GM19463 (cell line): Measurements from ENCODE around the gene AEBP2.
A peak's percentile ranks its signal among the peaks of the same experiment; 100 is the strongest.
"Not testable (repeated sequence)": the region's sequence is repeated elsewhere in the genome, so short reads cannot be mapped to it uniquely, and the experiment has no call there.

Experiments
- ATAC-seq: cut with Tn5 transposase; IDR thresholded peaks from one replicate; pipeline ENCODE4 v1.9.1; 2021; ENCODE audit warnings: mild to moderate bottlenecking, moderate library complexity; ENCODE audit not compliant: unreplicated experiment

The AEBP2 gene

GRCh38 chr12:19439059-19440018 lies at the start of gene AEBP2:
Gene AEBP2 (plus strand): TSS chr12:19439492. CDS start chr12:19439700, 208 bp downstream.
- peak; percentile 82 for ATAC-seq

GRCh38 chr12:19390051-19390598 lies 49.2 kb upstream of the AEBP2 start:
- ATAC-seq = no peak

GRCh38 chr12:19392644-19393043 lies 46.6 kb upstream of the AEBP2 start:
- not testable (repeated sequence) for ATAC-seq

- no peak for ATAC-seq
Observed at GRCh38 chr12:19394385-19394784, 44.9 kb upstream of the AEBP2 start.

- no peak for ATAC-seq
Observed at GRCh38 chr12:19397534-19397933, 41.8 kb upstream of the AEBP2 start.

DNA sequence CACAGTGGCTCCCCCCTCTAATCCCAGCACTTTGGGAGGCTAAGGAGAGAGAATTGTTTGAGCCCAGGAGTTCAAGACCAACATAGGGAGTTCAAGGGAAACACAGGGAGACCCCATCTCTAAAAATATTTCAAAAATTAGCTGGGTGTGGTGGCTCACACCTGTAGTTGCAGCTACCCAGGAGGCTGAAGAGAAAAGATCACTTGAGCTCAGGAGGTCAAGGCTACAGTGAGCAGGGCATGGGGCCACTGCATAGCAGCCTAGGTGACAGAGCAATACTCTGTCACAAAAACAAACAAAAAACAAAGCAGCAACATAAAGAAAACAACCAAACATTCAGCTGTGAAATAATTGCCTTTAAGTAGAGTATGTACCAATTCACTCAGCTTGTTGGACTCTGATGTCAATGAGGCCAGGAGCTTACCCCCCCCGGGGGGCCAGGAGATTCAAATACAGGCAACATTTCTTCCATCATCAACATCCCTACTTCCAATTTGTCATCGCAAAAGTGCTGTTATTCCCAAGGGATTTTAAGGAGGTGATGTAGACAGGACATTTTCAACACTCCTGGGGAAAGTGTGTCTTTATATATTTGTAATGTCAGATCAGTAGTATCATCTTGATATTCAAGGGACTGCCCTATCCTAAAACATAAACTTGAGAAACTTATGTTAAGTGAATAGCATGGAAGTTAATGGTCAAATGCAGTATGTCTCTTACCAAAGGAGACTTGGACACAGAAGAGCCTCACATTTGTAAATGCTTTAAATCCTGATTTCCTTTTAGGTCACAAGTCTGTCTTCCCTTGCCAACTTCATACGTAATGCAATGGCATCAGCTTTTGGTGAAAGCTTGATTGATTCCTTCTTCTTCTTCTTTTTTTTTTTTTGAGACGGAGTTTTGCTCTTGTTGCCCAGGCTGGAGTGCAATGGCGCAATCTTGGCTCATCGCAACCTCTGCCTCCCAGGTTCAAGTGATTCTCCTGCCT lies 40.6 kb upstream of the AEBP2 start:
- ATAC-seq = no peak

GRCh38 chr12:19400649-19401285 lies 38.5 kb upstream of the AEBP2 start:
- not testable (repeated sequence) for ATAC-seq

DNA sequence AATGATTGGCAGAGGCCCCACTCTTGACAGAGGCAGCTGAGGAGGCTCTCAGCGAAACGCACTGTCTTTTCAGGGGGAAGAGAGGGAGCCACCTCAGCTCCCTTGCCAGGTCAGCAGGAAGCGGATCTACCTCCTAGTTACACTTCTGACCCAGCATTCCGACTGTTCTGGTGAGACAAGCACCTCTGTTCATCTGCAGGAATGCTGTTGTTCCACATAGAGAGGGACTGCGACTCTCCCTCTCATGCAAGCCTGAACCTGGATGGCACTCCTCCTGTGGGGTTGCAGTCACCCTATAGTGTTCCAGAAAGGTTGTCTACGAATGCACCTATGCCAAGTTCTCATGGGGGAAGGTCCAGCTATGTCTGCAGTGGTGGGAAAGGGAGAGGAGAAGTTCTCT lies 37.1 kb upstream of the AEBP2 start:
- ATAC-seq = no peak

GRCh38 chr12:19402743-19403431 lies 36.4 kb upstream of the AEBP2 start:
- ATAC-seq = no peak

- ATAC-seq = no peak
Observed at GRCh38 chr12:19404242-19404880, 34.9 kb upstream of the AEBP2 start.

DNA sequence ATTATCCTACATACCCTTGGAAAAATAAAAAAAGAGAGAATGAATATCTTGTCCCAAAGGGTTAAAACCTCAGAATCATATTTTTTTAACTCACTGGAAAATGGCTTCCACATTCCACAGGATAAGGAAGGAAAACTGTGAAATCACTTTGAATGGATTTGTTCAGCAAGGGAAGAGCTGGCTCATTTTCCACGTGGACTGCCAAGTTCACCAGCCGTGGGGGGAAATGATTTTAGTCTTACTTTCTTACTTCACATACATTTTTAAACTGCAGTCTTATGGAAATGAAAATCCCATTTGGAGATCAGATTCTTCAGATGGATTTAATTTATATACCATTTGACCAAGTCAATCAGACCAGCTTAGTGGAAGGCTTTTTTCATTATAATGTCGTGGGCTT lies 29.9 kb upstream of the AEBP2 start:
- no peak for ATAC-seq

- ATAC-seq = no peak
Observed at GRCh38 chr12:19410211-19410610, 29.1 kb upstream of the AEBP2 start.

GRCh38 chr12:19410629-19411185 lies 28.6 kb upstream of the AEBP2 start:
- ATAC-seq = no peak

DNA sequence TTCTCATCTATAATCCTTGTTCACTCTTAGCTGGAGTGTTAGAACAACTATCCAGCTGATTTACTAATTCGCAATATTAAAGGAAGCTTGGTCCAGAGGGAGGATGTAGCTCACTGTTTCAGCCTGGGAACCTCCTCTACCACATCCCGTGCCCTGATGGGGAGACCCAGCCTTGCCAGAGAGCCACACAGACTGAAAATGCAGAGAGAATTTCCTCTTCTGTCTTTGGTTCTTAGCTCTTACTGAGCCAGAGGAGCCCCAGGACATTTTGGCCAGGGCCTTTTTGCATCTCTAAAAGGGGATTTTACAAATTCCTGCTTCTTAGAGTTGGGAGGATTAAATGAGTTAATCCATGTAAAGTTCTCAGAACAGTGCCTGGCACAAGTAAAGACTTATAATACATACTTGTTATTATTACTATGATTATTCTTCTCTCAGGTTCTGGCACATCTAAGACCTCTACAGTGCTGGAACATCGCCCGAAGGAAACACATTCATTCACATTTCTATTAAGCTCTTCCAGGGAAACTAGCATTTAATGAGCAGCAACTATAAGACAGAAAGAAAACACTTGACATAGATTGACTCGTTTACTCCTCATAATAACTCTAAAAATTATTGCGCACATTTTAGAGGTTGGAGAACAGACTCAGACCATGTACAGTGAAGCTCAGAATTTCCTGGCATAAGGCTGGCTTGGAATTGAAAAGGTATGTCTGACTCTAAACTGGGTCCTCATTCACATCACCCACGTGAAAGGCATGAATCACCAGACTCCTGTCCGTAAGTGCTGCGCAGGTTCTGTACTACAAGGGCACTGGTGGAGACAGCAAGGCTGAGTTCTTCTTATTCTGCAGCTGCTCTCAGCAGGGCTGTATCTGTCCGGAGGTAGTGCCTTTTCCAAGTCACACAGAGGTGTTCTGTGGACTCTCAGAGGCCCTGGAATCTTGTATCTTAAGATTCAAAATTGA lies 27.8 kb upstream of the AEBP2 start:
- ATAC-seq = no peak

DNA sequence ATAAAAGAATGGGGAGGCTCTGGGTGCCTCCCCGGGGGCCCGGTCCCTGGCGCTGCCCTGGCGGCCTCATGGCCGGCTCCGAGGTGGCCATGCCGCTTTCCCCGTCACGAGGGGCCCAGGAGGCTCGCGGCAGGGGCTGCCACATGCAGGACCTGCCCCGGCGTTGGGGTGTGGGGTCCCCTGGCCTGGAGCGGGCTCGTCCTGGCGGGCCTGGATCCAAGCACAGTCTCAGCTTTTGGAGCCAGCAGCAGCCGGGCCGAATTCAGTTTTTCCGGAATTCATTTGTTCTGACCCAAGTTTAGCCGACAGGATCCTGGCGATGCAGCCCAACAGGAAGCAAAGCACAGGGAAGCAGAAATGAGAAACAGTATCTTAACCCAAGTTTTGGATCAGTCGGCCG lies 26.4 kb upstream of the AEBP2 start:
- ATAC-seq = no peak

DNA sequence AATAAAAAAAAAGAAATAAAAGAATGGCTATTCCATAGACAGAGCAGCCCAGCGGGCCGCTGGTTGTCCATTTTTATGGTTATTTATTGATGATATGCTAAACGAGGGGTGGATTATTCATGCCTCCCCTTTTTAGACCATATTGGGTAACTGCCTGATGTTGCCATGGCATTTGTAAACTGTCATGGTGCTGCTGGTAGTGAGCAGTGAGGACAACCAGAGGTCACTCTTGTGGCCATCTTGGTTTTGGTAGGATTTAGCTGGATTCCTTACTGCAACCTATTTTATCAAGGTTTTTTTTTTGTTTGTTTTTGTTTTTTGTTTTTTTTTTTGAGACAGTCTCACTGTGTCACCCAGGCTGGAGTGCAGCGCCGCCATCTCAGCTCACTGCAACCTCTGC lies 25.7 kb upstream of the AEBP2 start:
- ATAC-seq = not testable (repeated sequence)

GRCh38 chr12:19415563-19415962 lies 23.7 kb upstream of the AEBP2 start:
- ATAC-seq = no peak

- ATAC-seq = no peak
Observed at GRCh38 chr12:19419086-19419485, 20.2 kb upstream of the AEBP2 start.
